Renal cortex interstitium (tissue), 11 donors: ENCODE data around the gene RPS14. TPM values are rescaled to one million over a fixed set of nuclear protein-coding genes. Genes with fewer than 3 reads are reported as not detected.

Source experiments
- DNase-seq, 11 donors: peaks; one replicate each; pipeline ENCODE4 v3.0.0-alpha.2; 2013; ENCODE audit warnings: low read depth in 9 of 11, low spot score in 4 of 11; ENCODE audit errors: extremely low read depth in 1 of 11
- polyA plus RNA-seq, 3 donors: library from polyadenylated mRNA; unstranded; fragments of 120-200 nt; gene quantifications; one replicate each; pipeline ENCODE4 v1.2.1, GENCODE V29; 2013; ENCODE audit not compliant: insufficient read length in 3 of 3

RPS14 gene
- polyA plus RNA-seq, 3 donors, result 1,682 to 2,258 (median 2,070) TPM

GRCh38 chr5:150398722-150399523 lies 50.6 kb downstream of the RPS14 start:
- no peak for DNase-seq

GRCh38 chr5:150397782-150398721 lies 51.5 kb downstream of the RPS14 start:
- DNase-seq, result no peak

GRCh38 chr5:150397146-150397781 lies 52.3 kb downstream of the RPS14 start:
- DNase-seq, result no peak

- DNase-seq, result no peak
These were observed 53.3 kb downstream of the RPS14 start for GRCh38 chr5:150396267-150396666.

- DNase-seq, result no peak
These were observed 53.9 kb downstream of the RPS14 start for GRCh38 chr5:150395688-150395975.

- no peak for DNase-seq
These were observed 54.4 kb downstream of the RPS14 start for GRCh38 chr5:150394912-150395687.

- DNase-seq, result no peak
These were observed 55.4 kb downstream of the RPS14 start for GRCh38 chr5:150394131-150394530.

GRCh38 chr5:150393096-150393645 lies 56.4 kb downstream of the RPS14 start:
- no peak for DNase-seq

GRCh38 chr5:150392680-150393079 lies 56.9 kb downstream of the RPS14 start:
- no peak for DNase-seq

Other genes with a start within 250 kb of the RPS14 start
- 1 to 10 TPM; 3.8 to 4.9 (median 4.1) TPM for gene CAMK2A, start 160.0 kb downstream of the RPS14 start, polyA plus RNA-seq
- gene ARSI, start 146.8 kb downstream of the RPS14 start, polyA plus RNA-seq, result 1 to 10 TPM; 2.6 to 4.3 (median 2.8) TPM
- 10 to 100 TPM; 36.9 to 39.5 (median 39.3) TPM for gene TCOF1, start 92.0 kb downstream of the RPS14 start, polyA plus RNA-seq
- 100 to 1,000 TPM; 215 to 372 (median 259) TPM for gene CD74, start 36.8 kb downstream of the RPS14 start, polyA plus RNA-seq
- 10 to 100 TPM; 51.9 to 65.6 (median 55.3) TPM for gene NDST1, start 58.4 kb upstream of the RPS14 start, polyA plus RNA-seq
- gene SYNPO, start 190.9 kb upstream of the RPS14 start, polyA plus RNA-seq, result 100 to 1,000 TPM in 2 of 3 donors, 10 to 100 TPM in 1; 89.8 to 111 (median 100) TPM
- 1 to 10 TPM; 6.4 to 8.1 (median 6.6) TPM for gene MYOZ3, start 211.5 kb upstream of the RPS14 start, polyA plus RNA-seq